ENCODE data around the gene CDHR2.

CDHR2 gene

GRCh38 chr5:176583076-176583475, 33.9 kb downstream of the CDHR2 start:
- Histone ChIP-seq H3K9me3 (replicated peaks in 1 of 2; ENCODE audit: control insufficient read depth in 2 of 2, insufficient read depth in 1 of 2, low read depth in 1 of 2, low read length in 2 of 2) (peaks cover 4 to 11% of the 10 kb centered on the region in 2 donors), H3K23ac (ENCODE audit: low read depth, low read length, poor library complexity) (no peak overlapping the region), H2BK15ac (ENCODE audit: low read length) (no peak overlapping the region), H3K9ac (ENCODE audit: low read depth, low read length, poor library complexity) (no peak overlapping the region), H3K18ac (ENCODE audit: low read length) (no peak overlapping the region), H3K27me3 (ENCODE audit: control insufficient read depth in 3 of 3, insufficient read depth in 3 of 3, low read depth in 1 of 3, low read length in 3 of 3) (peaks cover 0 to 5% (median 2%) of the 10 kb centered on the region in 3 experiments), H2AK5ac (ENCODE audit: low read depth, low read length) (no peak overlapping the region), H3K4me2 (ENCODE audit: insufficient read depth, low read length, poor library complexity, severe bottlenecking) (no peak overlapping the region), H2BK12ac (ENCODE audit: low read length) (no peak overlapping the region), H3K4ac (ENCODE audit: low read length) (no peak overlapping the region), H2BK5ac (ENCODE audit: low read length) (no peak overlapping the region), H2AFZ (ENCODE audit: low read length) (no peak overlapping the region), H2BK120ac (ENCODE audit: low read depth, low read length) (no peak overlapping the region), H3K79me1 (ENCODE audit: low read depth, low read length) (peaks cover 3% of the 10 kb centered on the region), H3K4me1 (ENCODE audit: control insufficient read depth in 2 of 2, insufficient read depth in 1 of 2, low read depth in 1 of 2, low read length in 2 of 2) (peaks cover 0 to 2% of the 10 kb centered on the region in 2 donors), H3K14ac (ENCODE audit: low read length) (no peak overlapping the region), H3K27ac (replicated peaks; ENCODE audit: low read length) (no peak overlapping the region), H4K91ac (ENCODE audit: low read depth, low read length, poor library complexity) (no peak overlapping the region), H4K8ac (ENCODE audit: low read depth, low read length) (no peak overlapping the region), H3K4me3 (ENCODE audit: low read length in 2 of 2) (no peak overlapping the region), H3K36me3 (replicated peaks in 1 of 2; ENCODE audit: control insufficient read depth in 2 of 2, insufficient read depth in 2 of 2, low read length in 2 of 2) (no peaks in the 10 kb centered on the region)
- no CpG with 5 or more reads among the region's 4 CpGs for WGBS, 2 donors (ENCODE audit: extremely low coverage in 2 of 2, insufficient read length in 2 of 2, insufficient replicate concordance in 1 of 2)
- no peak for DNase-seq (ENCODE audit: low spot score)

GRCh38 chr5:176587398-176587797, 38.3 kb downstream of the CDHR2 start:
- WGBS, 2 donors (ENCODE audit: extremely low coverage in 2 of 2, insufficient read length in 2 of 2, insufficient replicate concordance in 1 of 2), result no CpG with 5 or more reads among the region's 7 CpGs
- Histone ChIP-seq H3K4ac (ENCODE audit: low read length) (no peak overlapping the region), H3K9me3 (replicated peaks in 1 of 2; ENCODE audit: control insufficient read depth in 2 of 2, insufficient read depth in 1 of 2, low read depth in 1 of 2, low read length in 2 of 2) (peaks cover 15% of the 10 kb centered on the region in 2 donors), H3K4me1 (ENCODE audit: control insufficient read depth in 2 of 2, insufficient read depth in 1 of 2, low read depth in 1 of 2, low read length in 2 of 2) (no peaks in the 10 kb centered on the region), H4K91ac (ENCODE audit: low read depth, low read length, poor library complexity) (no peak overlapping the region), H2BK120ac (ENCODE audit: low read depth, low read length) (no peak overlapping the region), H2AK5ac (ENCODE audit: low read depth, low read length) (no peak overlapping the region), H2BK15ac (ENCODE audit: low read length) (no peak overlapping the region), H3K79me1 (ENCODE audit: low read depth, low read length) (peaks cover 3% of the 10 kb centered on the region), H3K27me3 (ENCODE audit: control insufficient read depth in 3 of 3, insufficient read depth in 3 of 3, low read depth in 1 of 3, low read length in 3 of 3) (no peaks in the 10 kb centered on the region), H3K18ac (ENCODE audit: low read length) (no peak overlapping the region), H3K23ac (ENCODE audit: low read depth, low read length, poor library complexity) (no peak overlapping the region), H2BK12ac (ENCODE audit: low read length) (no peak overlapping the region), H2AFZ (ENCODE audit: low read length) (no peak overlapping the region), H2BK5ac (ENCODE audit: low read length) (no peak overlapping the region), H4K8ac (ENCODE audit: low read depth, low read length) (no peak overlapping the region), H3K14ac (ENCODE audit: low read length) (no peak overlapping the region), H3K4me2 (ENCODE audit: insufficient read depth, low read length, poor library complexity, severe bottlenecking) (no peak overlapping the region), H3K4me3 (ENCODE audit: low read length in 2 of 2) (no peak overlapping the region), H3K9ac (ENCODE audit: low read depth, low read length, poor library complexity) (no peak overlapping the region), H3K36me3 (replicated peaks in 1 of 2; ENCODE audit: control insufficient read depth in 2 of 2, insufficient read depth in 2 of 2, low read length in 2 of 2) (peaks cover 1 to 13% of the 10 kb centered on the region in 2 donors), H3K27ac (replicated peaks; ENCODE audit: low read length) (no peak overlapping the region)
- DNase-seq (ENCODE audit: low spot score), result no peak

GRCh38 chr5:176588297-176588696, 39.2 kb downstream of the CDHR2 start:
- H3K23ac ChIP-seq (ENCODE audit: low read depth, low read length, poor library complexity), result no peak overlapping the region
- H2BK5ac ChIP-seq (ENCODE audit: low read length), result no peak overlapping the region
- H4K8ac ChIP-seq (ENCODE audit: low read depth, low read length), result no peak overlapping the region
- H2AK5ac ChIP-seq (ENCODE audit: low read depth, low read length), result no peak overlapping the region
- H3K4ac ChIP-seq (ENCODE audit: low read length), result no peak overlapping the region
- H3K9ac ChIP-seq (ENCODE audit: low read depth, low read length, poor library complexity), result no peak overlapping the region
- H3K4me3 ChIP-seq (ENCODE audit: low read length in 2 of 2), result peak overlapping the region in 1 of 2 donors; percentile 11
- no peak overlapping the region for H2BK120ac ChIP-seq (ENCODE audit: low read depth, low read length)
- H2BK12ac ChIP-seq (ENCODE audit: low read length), result no peak overlapping the region
- peaks cover 3 to 22% of the 10 kb centered on the region in 2 donors for H3K36me3 ChIP-seq (replicated peaks in 1 of 2; ENCODE audit: control insufficient read depth in 2 of 2, insufficient read depth in 2 of 2, low read length in 2 of 2)
- no peak overlapping the region for H3K14ac ChIP-seq (ENCODE audit: low read length)
- peaks cover 3% of the 10 kb centered on the region for H3K79me1 ChIP-seq (ENCODE audit: low read depth, low read length)
- no peak overlapping the region for H3K27ac ChIP-seq (replicated peaks; ENCODE audit: low read length)
- H3K4me1 ChIP-seq (ENCODE audit: control insufficient read depth in 2 of 2, insufficient read depth in 1 of 2, low read depth in 1 of 2, low read length in 2 of 2), result no peaks in the 10 kb centered on the region
- no peak overlapping the region for H3K18ac ChIP-seq (ENCODE audit: low read length)
- DNase-seq (ENCODE audit: low spot score), result no peak
- H4K91ac ChIP-seq (ENCODE audit: low read depth, low read length, poor library complexity), result no peak overlapping the region
- peaks cover 0 to 2% (median 0%) of the 10 kb centered on the region in 3 experiments for H3K27me3 ChIP-seq (ENCODE audit: control insufficient read depth in 3 of 3, insufficient read depth in 3 of 3, low read depth in 1 of 3, low read length in 3 of 3)
- H2AFZ ChIP-seq (ENCODE audit: low read length), result no peak overlapping the region
- no peak overlapping the region for H2BK15ac ChIP-seq (ENCODE audit: low read length)
- H3K4me2 ChIP-seq (ENCODE audit: insufficient read depth, low read length, poor library complexity, severe bottlenecking), result no peak overlapping the region
- H3K9me3 ChIP-seq (replicated peaks in 1 of 2; ENCODE audit: control insufficient read depth in 2 of 2, insufficient read depth in 1 of 2, low read depth in 1 of 2, low read length in 2 of 2), result peaks cover 15 to 18% of the 10 kb centered on the region in 2 donors

GRCh38 chr5:176589039-176589769, 40.1 kb downstream of the CDHR2 start:
- H3K4me2 ChIP-seq (ENCODE audit: insufficient read depth, low read length, poor library complexity, severe bottlenecking), result no peak overlapping the region
- WGBS, 2 donors (ENCODE audit: extremely low coverage in 2 of 2, insufficient read length in 2 of 2, insufficient replicate concordance in 1 of 2), result no CpG with 5 or more reads among the region's 31 CpGs

More at GRCh38 chr5:176589039-176589769, 40.1 kb downstream of the CDHR2 start:
- Histone ChIP-seq H2BK12ac (ENCODE audit: low read length) (no peak overlapping the region), H3K4ac (ENCODE audit: low read length) (no peak overlapping the region), H3K9me3 (replicated peaks in 1 of 2; ENCODE audit: control insufficient read depth in 2 of 2, insufficient read depth in 1 of 2, low read depth in 1 of 2, low read length in 2 of 2) (peaks cover 15 to 18% of the 10 kb centered on the region in 2 donors), H4K8ac (ENCODE audit: low read depth, low read length) (no peak overlapping the region), H3K27ac (replicated peaks; ENCODE audit: low read length) (no peak overlapping the region), H3K4me3 (ENCODE audit: low read length in 2 of 2) (no peak overlapping the region), H3K79me1 (ENCODE audit: low read depth, low read length) (peaks cover 3% of the 10 kb centered on the region), H3K27me3 (ENCODE audit: control insufficient read depth in 3 of 3, insufficient read depth in 3 of 3, low read depth in 1 of 3, low read length in 3 of 3) (peaks cover 0 to 2% (median 0%) of the 10 kb centered on the region in 3 experiments), H2BK5ac (ENCODE audit: low read length) (no peak overlapping the region), H2BK120ac (ENCODE audit: low read depth, low read length) (no peak overlapping the region), H3K23ac (ENCODE audit: low read depth, low read length, poor library complexity) (no peak overlapping the region), H3K36me3 (replicated peaks in 1 of 2; ENCODE audit: control insufficient read depth in 2 of 2, insufficient read depth in 2 of 2, low read length in 2 of 2) (peaks cover 3 to 22% of the 10 kb centered on the region in 2 donors), H2AK5ac (ENCODE audit: low read depth, low read length) (no peak overlapping the region), H3K18ac (ENCODE audit: low read length) (peak overlapping the region; percentile 27), H4K91ac (ENCODE audit: low read depth, low read length, poor library complexity) (no peak overlapping the region), H3K9ac (ENCODE audit: low read depth, low read length, poor library complexity) (no peak overlapping the region), H2AFZ (ENCODE audit: low read length) (no peak overlapping the region), H2BK15ac (ENCODE audit: low read length) (no peak overlapping the region), H3K14ac (ENCODE audit: low read length) (no peak overlapping the region), H3K4me1 (ENCODE audit: control insufficient read depth in 2 of 2, insufficient read depth in 1 of 2, low read depth in 1 of 2, low read length in 2 of 2) (no peaks in the 10 kb centered on the region)
- no peak for DNase-seq (ENCODE audit: low spot score)

Data from neuronal stem cell (in vitro differentiated cells).